Fibroblast of lung (primary cell): ENCODE data around the gene ANKH.

Source experiments
- CTCF ChIP-seq, 2 donors: IDR thresholded peaks in 1 of 2; conservative IDR thresholded peaks in 1 of 2; 1 replicate in 1 of 2; 2 replicates in 1 of 2; pipeline ENCODE4 v1.5.1; 2011 to 2012; ENCODE audit warnings: low read length in 2 of 2, control low read depth in 1 of 2, inconsistent platforms in 1 of 2, low read depth in 1 of 2, mild to moderate bottlenecking in 1 of 2
- EZH2 ChIP-seq: IDR thresholded peaks from 2 replicates; pipeline ENCODE4 v1.5.1; 2012; ENCODE audit warnings: low read length, control low read depth, mild to moderate bottlenecking; ENCODE audit errors: missing control alignments

GRCh38 chr5:14912206-14912605 lies 40.6 kb upstream of the ANKH start:
- TF ChIP-seq CTCF (conservative IDR thresholded peaks at IDR 0.05 in 1 of 2, IDR thresholded peaks at IDR 0.05 in 1 of 2; ENCODE audit: low read depth in 1 of 2, low read length in 2 of 2): no peak
- no peak for TF ChIP-seq EZH2
